ENCODE data around the gene TMEM125.

GRCh38 chr1:43267818-43268425, 1.9 kb upstream of the TMEM125 start:
- TF ChIP-seq, protein P1, sequence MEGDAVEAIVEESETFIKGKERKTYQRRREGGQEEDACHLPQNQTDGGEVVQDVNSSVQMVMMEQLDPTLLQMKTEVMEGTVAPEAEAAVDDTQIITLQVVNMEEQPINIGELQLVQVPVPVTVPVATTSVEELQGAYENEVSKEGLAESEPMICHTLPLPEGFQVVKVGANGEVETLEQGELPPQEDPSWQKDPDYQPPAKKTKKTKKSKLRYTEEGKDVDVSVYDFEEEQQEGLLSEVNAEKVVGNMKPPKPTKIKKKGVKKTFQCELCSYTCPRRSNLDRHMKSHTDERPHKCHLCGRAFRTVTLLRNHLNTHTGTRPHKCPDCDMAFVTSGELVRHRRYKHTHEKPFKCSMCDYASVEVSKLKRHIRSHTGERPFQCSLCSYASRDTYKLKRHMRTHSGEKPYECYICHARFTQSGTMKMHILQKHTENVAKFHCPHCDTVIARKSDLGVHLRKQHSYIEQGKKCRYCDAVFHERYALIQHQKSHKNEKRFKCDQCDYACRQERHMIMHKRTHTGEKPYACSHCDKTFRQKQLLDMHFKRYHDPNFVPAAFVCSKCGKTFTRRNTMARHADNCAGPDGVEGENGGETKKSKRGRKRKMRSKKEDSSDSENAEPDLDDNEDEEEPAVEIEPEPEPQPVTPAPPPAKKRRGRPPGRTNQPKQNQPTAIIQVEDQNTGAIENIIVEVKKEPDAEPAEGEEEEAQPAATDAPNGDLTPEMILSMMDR (IDR thresholded peaks at IDR 0.05), result no peak
- TF ChIP-seq POLR2A (IDR thresholded peaks at IDR 0.05), result no peak
